GM12801 (cell line): Measurements from ENCODE around the gene SLC4A1.

Experiments
- TF ChIP-seq, protein P1 (sequence below): IDR thresholded peaks from one replicate; pipeline ENCODE4 v1.5.1; 2011; ENCODE audit warnings: control low read depth; ENCODE audit not compliant: insufficient read length; ENCODE audit errors: extremely low read depth

Gene SLC4A1

DNA sequence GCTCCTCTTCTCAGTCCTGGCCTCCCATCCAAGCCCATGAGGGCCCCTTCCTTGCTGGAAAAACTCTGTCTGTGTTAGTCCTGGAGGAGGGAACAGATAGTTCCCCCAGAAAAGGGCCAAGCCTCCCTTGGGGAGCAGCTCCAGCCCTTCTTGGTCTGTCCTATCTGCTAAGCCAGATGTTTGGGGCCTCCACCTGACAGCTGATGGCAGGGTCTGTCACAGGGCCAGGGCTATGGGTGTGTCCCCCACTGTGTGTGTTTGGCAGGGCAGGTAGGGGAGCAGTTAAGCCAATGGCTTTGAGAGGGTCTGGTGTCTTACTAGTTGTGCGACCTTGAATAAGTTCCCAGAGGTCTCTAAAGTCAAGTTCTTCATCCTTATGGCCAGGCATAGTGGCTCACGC is 13.6 kb upstream of the SLC4A1 start:
- TF ChIP-seq, protein P1, sequence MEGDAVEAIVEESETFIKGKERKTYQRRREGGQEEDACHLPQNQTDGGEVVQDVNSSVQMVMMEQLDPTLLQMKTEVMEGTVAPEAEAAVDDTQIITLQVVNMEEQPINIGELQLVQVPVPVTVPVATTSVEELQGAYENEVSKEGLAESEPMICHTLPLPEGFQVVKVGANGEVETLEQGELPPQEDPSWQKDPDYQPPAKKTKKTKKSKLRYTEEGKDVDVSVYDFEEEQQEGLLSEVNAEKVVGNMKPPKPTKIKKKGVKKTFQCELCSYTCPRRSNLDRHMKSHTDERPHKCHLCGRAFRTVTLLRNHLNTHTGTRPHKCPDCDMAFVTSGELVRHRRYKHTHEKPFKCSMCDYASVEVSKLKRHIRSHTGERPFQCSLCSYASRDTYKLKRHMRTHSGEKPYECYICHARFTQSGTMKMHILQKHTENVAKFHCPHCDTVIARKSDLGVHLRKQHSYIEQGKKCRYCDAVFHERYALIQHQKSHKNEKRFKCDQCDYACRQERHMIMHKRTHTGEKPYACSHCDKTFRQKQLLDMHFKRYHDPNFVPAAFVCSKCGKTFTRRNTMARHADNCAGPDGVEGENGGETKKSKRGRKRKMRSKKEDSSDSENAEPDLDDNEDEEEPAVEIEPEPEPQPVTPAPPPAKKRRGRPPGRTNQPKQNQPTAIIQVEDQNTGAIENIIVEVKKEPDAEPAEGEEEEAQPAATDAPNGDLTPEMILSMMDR = no peak

DNA sequence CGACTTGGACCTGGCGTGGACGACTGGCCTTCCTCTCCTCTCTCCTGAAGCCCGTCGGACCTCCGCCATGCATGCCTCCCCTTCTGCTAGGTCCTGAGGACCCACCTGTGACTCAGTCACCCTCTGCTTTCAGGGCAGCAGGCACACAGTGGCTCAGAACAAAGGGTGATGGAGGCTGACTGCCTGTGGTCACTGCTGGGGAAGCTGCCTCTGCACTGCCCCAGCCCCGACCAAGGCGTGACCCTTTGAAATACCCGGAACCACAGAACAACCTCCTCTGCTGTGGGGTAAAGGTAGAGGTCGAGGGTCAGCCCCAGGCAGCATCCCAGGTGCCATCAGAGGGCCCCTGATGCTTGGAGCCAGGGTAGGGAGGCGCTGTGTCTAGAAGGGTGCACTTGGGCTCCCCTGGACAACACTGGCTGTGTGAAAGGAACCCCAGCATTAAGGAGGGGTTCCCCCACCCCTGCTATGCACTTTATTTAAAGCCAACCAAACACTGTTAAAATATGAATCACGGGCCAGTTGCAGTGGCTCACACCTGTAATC is 12.5 kb upstream of the SLC4A1 start:
- TF ChIP-seq, protein P1 = no peak

DNA sequence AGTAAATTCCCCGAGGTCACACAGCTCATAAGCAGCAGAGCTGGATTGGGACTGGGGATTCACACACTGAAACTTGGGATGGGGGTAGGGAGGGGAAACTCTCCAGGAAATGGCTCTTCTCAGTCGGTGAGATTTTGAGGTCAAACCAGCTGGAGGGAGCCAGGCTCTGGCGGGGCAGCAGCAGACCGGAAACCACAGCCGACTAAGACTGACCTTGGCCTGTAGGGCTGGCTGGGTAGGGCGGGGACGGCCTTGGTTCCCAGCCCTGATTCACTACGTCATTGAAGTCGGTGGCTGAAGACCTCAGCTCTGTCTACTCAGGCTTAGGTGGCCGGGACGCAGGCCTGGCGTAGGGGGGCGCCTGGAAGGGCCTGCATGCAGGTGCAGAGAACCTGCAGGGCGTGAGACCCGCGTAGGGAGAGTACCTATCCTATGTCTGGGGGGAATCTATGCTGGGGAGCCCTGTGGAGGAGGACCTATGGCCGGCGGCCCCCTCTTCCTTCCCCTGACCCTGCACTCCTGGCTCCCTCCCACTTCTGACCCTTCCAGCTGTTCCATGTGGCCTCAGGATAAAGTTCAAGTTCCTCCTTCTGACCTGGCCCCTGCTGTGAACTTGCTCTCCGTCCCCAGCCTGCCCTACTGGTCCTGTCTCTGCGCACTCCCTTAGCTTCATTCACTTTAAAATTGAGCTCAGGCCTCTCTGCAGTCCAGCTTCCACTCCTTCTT is 11.9 kb upstream of the SLC4A1 start:
- TF ChIP-seq, protein P1 = no peak

DNA sequence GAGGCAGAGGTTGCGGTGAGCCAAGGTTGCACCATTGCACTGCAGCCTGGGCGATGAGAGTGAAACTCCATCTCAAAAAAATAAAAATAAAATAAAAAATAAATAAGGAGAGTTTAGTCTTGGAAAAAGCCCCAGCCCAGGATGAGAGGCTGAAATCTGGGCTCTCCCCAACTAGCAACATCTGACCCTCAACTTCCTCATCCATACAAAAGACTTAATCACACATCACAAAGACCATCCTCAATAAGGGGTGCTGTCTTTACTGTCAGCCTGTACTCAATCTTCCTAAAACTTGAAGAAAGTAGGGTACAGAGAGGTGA is 11.4 kb upstream of the SLC4A1 start:
- TF ChIP-seq, protein P1 = no peak

DNA sequence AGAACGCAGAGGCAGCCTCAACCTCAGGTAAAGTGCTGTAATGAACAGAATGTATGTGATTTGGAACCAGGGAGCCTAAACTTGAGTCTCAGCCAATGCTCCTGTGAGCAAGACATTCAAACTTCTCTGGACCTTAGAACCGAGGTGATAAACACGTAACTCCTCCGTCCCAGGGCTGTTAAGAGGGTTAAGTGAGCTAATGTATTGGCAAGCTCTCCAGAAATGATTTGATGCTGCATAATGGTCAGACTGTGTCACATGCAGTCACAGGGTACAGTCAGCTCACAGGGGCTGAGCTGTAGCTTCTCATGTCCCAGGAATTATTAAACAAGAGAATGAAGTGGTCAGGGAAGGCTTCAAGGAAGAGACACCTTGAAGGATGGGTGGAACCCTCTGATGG is 10.0 kb upstream of the SLC4A1 start:
- TF ChIP-seq, protein P1 = no peak

DNA sequence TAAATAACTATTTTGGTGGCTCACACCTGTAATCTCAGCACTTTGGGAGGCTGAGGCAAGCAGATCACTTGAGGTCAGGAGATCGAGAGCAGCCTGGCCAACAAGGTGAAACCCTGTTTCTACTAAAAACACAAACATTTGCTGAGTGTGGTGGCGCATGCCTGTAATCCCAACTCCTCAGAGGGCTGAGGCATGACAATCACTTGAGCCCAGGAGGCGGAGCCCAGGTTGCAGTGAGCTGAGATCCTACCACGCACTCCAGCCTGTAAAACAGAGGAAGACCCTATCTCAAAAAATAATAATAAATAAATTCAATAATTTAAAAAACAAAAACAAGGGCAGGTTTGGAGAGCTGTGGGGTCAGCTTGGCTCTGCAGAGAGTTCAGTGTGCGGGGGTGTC is 5.7 kb upstream of the SLC4A1 start:
- TF ChIP-seq, protein P1 = no peak

DNA sequence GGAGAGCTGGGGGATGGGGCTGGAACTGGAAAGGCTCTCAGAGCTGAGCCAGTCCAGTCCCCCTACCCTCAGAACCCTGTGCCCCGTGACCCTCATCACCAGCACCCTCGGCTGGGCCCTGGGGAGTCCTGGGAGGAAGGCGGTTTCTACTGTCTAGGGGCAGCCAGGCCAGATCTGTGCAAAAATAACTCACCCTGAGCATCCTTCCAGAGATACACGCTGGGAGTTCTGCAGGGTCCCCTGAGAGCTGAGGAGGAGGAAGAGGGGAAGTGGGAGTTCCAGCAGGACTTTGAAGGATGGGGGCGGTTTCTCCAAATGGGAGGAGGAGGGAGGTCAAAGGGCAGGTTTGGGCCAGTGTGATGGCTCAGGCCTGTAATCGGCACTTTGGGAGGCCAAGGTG is 5.0 kb upstream of the SLC4A1 start:
- TF ChIP-seq, protein P1 = no peak
